GM23338 (cell line): ENCODE measurements around the gene NHS. TPM values are rescaled to one million over a fixed set of nuclear protein-coding genes. Genes with fewer than 3 reads are reported as not detected.
A peak's percentile ranks its signal among the peaks of the same experiment; 100 is the strongest.

ENCODE experiments used
- ATAC-seq: fragments of 200-7000 bp; cut with Tn5 transposase; 3 replicates; pipeline ENCODE4 v1.9.1; 2020
- DNase-seq: peaks from one replicate; pipeline ENCODE4 v3.0.0-alpha.2; 2015; ENCODE audit warnings: low spot score
- H2AFZ ChIP-seq: fragments of 200-600 bp; sonication (generic); 2 replicates; pipeline ENCODE4 v1.8.0; 2016; ENCODE audit warnings: antibody characterized with exemption, mild to moderate bottlenecking, moderate library complexity
- H3F3A ChIP-seq: fragments of 200-600 bp; sonication (generic); replicated peaks from 2 replicates; pipeline ENCODE4 v1.8.0; 2017; ENCODE audit warnings: antibody characterized with exemption, mixed run types, low read depth
- H3K27ac ChIP-seq: fragments of 200-600 bp; sonication (generic); 2 replicates; pipeline ENCODE4 v1.6.1; 2016; ENCODE audit warnings: low read depth
- H3K27me3 ChIP-seq: fragments of 200-600 bp; sonication (generic); 2 replicates; pipeline ENCODE4 v1.8.0; 2016; ENCODE audit warnings: mild to moderate bottlenecking, mixed run types, moderate library complexity; ENCODE audit not compliant: insufficient read depth
- H3K36me3 ChIP-seq: fragments of 200-600 bp; sonication (generic); 2 replicates; pipeline ENCODE4 v1.8.0; 2016; ENCODE audit warnings: mild to moderate bottlenecking; ENCODE audit not compliant: insufficient read depth
- H3K4me1 ChIP-seq: fragments of 200-600 bp; sonication (generic); 2 replicates; pipeline ENCODE4 v1.8.0; 2016; ENCODE audit warnings: mild to moderate bottlenecking, moderate library complexity; ENCODE audit not compliant: insufficient read depth
- H3K4me2 ChIP-seq: fragments of 200-600 bp; sonication (generic); 2 replicates; pipeline ENCODE4 v1.7.1; 2017; ENCODE audit warnings: mixed run types
- H3K4me3 ChIP-seq: fragments of 200-600 bp; sonication (generic); 2 replicates; pipeline ENCODE4 v1.6.1; 2016; ENCODE audit warnings: mixed run types
- H3K79me2 ChIP-seq: fragments of 200-600 bp; sonication (generic); replicated peaks from 2 replicates; pipeline ENCODE4 v1.8.0; 2017; ENCODE audit warnings: mild to moderate bottlenecking; ENCODE audit not compliant: insufficient read depth
- H3K9me2 ChIP-seq: fragments of 200-600 bp; sonication (generic); 2 replicates; pipeline ENCODE4 v1.8.0; 2017; ENCODE audit not compliant: insufficient read depth
- H4K20me1 ChIP-seq: fragments of 200-600 bp; sonication (generic); replicated peaks from 2 replicates; pipeline ENCODE4 v1.8.0; 2017; ENCODE audit warnings: mild to moderate bottlenecking; ENCODE audit not compliant: insufficient read depth
- H3K27ac Mint-ChIP-seq: 2 replicates; pipeline ENCODE4 v1.8.0; 2020; ENCODE audit warnings: inconsistent platforms, mild to moderate bottlenecking, moderate library complexity, mixed read lengths
- H3K27me3 Mint-ChIP-seq: 3 replicates; pipeline ENCODE4 v1.8.0; 2022; ENCODE audit warnings: low read depth, mild to moderate bottlenecking, moderate library complexity, mixed read lengths, inconsistent platforms; ENCODE audit not compliant: insufficient read depth, poor library complexity
- H3K36me3 Mint-ChIP-seq: 3 replicates; pipeline ENCODE4 v1.8.0; 2021; ENCODE audit warnings: low read depth, mild to moderate bottlenecking, inconsistent platforms, moderate library complexity, mixed read lengths
- H3K4me1 Mint-ChIP-seq: 3 replicates; pipeline ENCODE4 v1.8.0; 2020; ENCODE audit warnings: mild to moderate bottlenecking, inconsistent platforms, mixed read lengths
- H3K4me3 Mint-ChIP-seq: 3 replicates; pipeline ENCODE4 v1.8.0; 2021; ENCODE audit warnings: moderate library complexity, mild to moderate bottlenecking, inconsistent platforms, mixed read lengths
- H3K9me3 Mint-ChIP-seq: 3 replicates; pipeline ENCODE4 v1.8.0; 2020; ENCODE audit warnings: moderate library complexity, mild to moderate bottlenecking, inconsistent platforms, mixed read lengths
- CREB1 ChIP-seq: fragments of 250-450 bp; sonication (Bioruptor Pico); IDR thresholded peaks from 2 replicates; pipeline ENCODE4 v1.5.0; 2020; ENCODE audit warnings: low read depth, mild to moderate bottlenecking, moderate library complexity
- EZH2 ChIP-seq: fragments of 200-600 bp; sonication (generic); IDR thresholded peaks from one replicate; pipeline ENCODE4 v1.8.0; 2017; ENCODE audit warnings: antibody characterized with exemption, mild to moderate bottlenecking, low read depth; ENCODE audit not compliant: unreplicated experiment
- EZH2phosphoT487 ChIP-seq: fragments of 200-600 bp; sonication (generic); IDR thresholded peaks from one replicate; pipeline ENCODE4 v1.8.1; 2018; ENCODE audit warnings: antibody characterized with exemption; ENCODE audit not compliant: unreplicated experiment
- JUNB ChIP-seq: IDR thresholded peaks from one replicate; pipeline ENCODE4 v1.6.1; 2016; ENCODE audit warnings: antibody characterized with exemption; ENCODE audit not compliant: unreplicated experiment
- NANOG ChIP-seq: IDR thresholded peaks from 2 replicates; pipeline ENCODE4 v1.6.1; 2016; ENCODE audit warnings: antibody characterized with exemption, borderline replicate concordance
- POLR2AphosphoS5 ChIP-seq: IDR thresholded peaks from 2 replicates; pipeline ENCODE4 v1.6.1; 2016; ENCODE audit warnings: antibody characterized with exemption, low read depth
- STAT1 ChIP-seq: IDR thresholded peaks from one replicate; pipeline ENCODE4 v1.6.1; 2016; ENCODE audit warnings: antibody characterized with exemption; ENCODE audit not compliant: unreplicated experiment
- ZNF114 ChIP-seq: fragments of 250-450 bp; sonication (Bioruptor Pico); IDR thresholded peaks from 2 replicates; pipeline ENCODE4 v1.5.0; 2020; ENCODE audit warnings: mild to moderate bottlenecking, moderate library complexity
- ZNF331 ChIP-seq: fragments of 250-450 bp; sonication (Bioruptor Pico); IDR thresholded peaks from 2 replicates; pipeline ENCODE4 v1.5.0; 2020; ENCODE audit warnings: low read depth, mild to moderate bottlenecking, moderate library complexity
- polyA plus RNA-seq: library from polyadenylated mRNA; unstranded; fragments of >200 nt; fragmentation: Nextera tagmentation; extraction: Ambion mirVana; gene quantifications from 2 replicates; pipeline ENCODE4 v1.2.1, GENCODE V29; 2016
- total RNA-seq: library from RNA; depleted of rRNA; stranded (reverse); fragments of >200 nt; shearing (Covaris generic); gene quantifications from 2 replicates; pipeline ENCODE4 v1.2.3, GENCODE V29; 2014
- TF ChIP-seq, protein P1 (sequence below), 2 experiments: fragments of 200-600 bp in 1 of 2; sonication (generic) in 1 of 2; conservative IDR thresholded peaks; 2 replicates each; pipeline versions ENCODE4 v1.5.1 to v1.6.1; 2016 to 2017; ENCODE audit warnings: antibody characterized with exemption in 2 of 2, low read depth in 2 of 2, mild to moderate bottlenecking in 2 of 2, moderate library complexity in 1 of 2
- TF ChIP-seq, protein P2 (sequence below): IDR thresholded peaks from one replicate; pipeline ENCODE4 v1.6.1; 2018; ENCODE audit warnings: antibody characterized with exemption; ENCODE audit not compliant: unreplicated experiment
- TF ChIP-seq, protein P3 (sequence below): fragments of 250-450 bp; sonication (Bioruptor Pico); IDR thresholded peaks from 2 replicates; pipeline ENCODE4 v1.5.0; 2020; ENCODE audit warnings: mild to moderate bottlenecking, moderate library complexity
- TF ChIP-seq, protein P4 (sequence below): IDR thresholded peaks from 2 replicates; pipeline ENCODE4 v1.6.1; 2016; ENCODE audit warnings: antibody characterized with exemption

NHS gene
- total and polyA plus RNA-seq, 2 experiments from 2014 or later, result 1.8 to 8.2 TPM

DNA sequence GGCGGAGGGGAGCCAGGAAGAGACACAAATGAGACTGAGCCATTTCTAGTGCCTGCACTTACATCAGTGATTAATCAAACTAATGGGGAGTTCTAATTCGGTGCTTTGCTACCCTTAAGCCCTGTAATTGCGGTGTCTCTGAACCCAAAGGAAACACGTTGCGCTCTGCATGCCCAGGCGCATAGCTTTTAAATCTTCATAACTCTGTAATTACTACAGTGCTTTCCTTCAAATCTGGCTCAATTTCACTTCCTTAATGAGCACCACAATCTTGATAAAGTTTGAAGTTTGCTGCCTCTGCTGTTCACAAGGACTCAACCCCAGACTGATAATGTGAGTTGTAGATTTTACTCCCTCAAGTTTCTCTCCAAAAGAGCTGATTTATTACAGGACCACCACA is 5.7 kb upstream of the NHS start:
- no peaks in the 10 kb centered on the region for H3F3A ChIP-seq
- ATAC-seq, result no peak
- no peaks in the 10 kb centered on the region for H3K36me3 ChIP-seq
- H3K4me2 ChIP-seq, result no peak overlapping the region
- no peaks in the 10 kb centered on the region for H3K27me3 ChIP-seq
- Mint-ChIP-seq H3K27me3 (no peaks in the 10 kb centered on the region), H3K4me1 (peaks cover 18% of the 10 kb centered on the region), H3K27ac (no peak overlapping the region), H3K9me3 (no peaks in the 10 kb centered on the region), H3K36me3 (no peaks in the 10 kb centered on the region), H3K4me3 (no peak overlapping the region)
- no peaks in the 10 kb centered on the region for H3K79me2 ChIP-seq
- no peak overlapping the region for H3K27ac ChIP-seq
- TF ChIP-seq, protein P1, sequence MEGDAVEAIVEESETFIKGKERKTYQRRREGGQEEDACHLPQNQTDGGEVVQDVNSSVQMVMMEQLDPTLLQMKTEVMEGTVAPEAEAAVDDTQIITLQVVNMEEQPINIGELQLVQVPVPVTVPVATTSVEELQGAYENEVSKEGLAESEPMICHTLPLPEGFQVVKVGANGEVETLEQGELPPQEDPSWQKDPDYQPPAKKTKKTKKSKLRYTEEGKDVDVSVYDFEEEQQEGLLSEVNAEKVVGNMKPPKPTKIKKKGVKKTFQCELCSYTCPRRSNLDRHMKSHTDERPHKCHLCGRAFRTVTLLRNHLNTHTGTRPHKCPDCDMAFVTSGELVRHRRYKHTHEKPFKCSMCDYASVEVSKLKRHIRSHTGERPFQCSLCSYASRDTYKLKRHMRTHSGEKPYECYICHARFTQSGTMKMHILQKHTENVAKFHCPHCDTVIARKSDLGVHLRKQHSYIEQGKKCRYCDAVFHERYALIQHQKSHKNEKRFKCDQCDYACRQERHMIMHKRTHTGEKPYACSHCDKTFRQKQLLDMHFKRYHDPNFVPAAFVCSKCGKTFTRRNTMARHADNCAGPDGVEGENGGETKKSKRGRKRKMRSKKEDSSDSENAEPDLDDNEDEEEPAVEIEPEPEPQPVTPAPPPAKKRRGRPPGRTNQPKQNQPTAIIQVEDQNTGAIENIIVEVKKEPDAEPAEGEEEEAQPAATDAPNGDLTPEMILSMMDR (conservative IDR thresholded peaks at IDR 0.05; ENCODE audit: low read depth in 2 of 2), result no peak
- no peak for TF ChIP-seq STAT1
- TF ChIP-seq ZNF331, result no peak
- TF ChIP-seq NANOG, result no peak
- TF ChIP-seq JUNB, result no peak
- TF ChIP-seq EZH2phosphoT487, result no peak
- no peak for TF ChIP-seq CREB1 (CRISPR knock-in tag)
- no peak for TF ChIP-seq EZH2
- TF ChIP-seq, protein P2, sequence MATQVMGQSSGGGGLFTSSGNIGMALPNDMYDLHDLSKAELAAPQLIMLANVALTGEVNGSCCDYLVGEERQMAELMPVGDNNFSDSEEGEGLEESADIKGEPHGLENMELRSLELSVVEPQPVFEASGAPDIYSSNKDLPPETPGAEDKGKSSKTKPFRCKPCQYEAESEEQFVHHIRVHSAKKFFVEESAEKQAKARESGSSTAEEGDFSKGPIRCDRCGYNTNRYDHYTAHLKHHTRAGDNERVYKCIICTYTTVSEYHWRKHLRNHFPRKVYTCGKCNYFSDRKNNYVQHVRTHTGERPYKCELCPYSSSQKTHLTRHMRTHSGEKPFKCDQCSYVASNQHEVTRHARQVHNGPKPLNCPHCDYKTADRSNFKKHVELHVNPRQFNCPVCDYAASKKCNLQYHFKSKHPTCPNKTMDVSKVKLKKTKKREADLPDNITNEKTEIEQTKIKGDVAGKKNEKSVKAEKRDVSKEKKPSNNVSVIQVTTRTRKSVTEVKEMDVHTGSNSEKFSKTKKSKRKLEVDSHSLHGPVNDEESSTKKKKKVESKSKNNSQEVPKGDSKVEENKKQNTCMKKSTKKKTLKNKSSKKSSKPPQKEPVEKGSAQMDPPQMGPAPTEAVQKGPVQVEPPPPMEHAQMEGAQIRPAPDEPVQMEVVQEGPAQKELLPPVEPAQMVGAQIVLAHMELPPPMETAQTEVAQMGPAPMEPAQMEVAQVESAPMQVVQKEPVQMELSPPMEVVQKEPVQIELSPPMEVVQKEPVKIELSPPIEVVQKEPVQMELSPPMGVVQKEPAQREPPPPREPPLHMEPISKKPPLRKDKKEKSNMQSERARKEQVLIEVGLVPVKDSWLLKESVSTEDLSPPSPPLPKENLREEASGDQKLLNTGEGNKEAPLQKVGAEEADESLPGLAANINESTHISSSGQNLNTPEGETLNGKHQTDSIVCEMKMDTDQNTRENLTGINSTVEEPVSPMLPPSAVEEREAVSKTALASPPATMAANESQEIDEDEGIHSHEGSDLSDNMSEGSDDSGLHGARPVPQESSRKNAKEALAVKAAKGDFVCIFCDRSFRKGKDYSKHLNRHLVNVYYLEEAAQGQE, result no peak
- TF ChIP-seq, protein P3, sequence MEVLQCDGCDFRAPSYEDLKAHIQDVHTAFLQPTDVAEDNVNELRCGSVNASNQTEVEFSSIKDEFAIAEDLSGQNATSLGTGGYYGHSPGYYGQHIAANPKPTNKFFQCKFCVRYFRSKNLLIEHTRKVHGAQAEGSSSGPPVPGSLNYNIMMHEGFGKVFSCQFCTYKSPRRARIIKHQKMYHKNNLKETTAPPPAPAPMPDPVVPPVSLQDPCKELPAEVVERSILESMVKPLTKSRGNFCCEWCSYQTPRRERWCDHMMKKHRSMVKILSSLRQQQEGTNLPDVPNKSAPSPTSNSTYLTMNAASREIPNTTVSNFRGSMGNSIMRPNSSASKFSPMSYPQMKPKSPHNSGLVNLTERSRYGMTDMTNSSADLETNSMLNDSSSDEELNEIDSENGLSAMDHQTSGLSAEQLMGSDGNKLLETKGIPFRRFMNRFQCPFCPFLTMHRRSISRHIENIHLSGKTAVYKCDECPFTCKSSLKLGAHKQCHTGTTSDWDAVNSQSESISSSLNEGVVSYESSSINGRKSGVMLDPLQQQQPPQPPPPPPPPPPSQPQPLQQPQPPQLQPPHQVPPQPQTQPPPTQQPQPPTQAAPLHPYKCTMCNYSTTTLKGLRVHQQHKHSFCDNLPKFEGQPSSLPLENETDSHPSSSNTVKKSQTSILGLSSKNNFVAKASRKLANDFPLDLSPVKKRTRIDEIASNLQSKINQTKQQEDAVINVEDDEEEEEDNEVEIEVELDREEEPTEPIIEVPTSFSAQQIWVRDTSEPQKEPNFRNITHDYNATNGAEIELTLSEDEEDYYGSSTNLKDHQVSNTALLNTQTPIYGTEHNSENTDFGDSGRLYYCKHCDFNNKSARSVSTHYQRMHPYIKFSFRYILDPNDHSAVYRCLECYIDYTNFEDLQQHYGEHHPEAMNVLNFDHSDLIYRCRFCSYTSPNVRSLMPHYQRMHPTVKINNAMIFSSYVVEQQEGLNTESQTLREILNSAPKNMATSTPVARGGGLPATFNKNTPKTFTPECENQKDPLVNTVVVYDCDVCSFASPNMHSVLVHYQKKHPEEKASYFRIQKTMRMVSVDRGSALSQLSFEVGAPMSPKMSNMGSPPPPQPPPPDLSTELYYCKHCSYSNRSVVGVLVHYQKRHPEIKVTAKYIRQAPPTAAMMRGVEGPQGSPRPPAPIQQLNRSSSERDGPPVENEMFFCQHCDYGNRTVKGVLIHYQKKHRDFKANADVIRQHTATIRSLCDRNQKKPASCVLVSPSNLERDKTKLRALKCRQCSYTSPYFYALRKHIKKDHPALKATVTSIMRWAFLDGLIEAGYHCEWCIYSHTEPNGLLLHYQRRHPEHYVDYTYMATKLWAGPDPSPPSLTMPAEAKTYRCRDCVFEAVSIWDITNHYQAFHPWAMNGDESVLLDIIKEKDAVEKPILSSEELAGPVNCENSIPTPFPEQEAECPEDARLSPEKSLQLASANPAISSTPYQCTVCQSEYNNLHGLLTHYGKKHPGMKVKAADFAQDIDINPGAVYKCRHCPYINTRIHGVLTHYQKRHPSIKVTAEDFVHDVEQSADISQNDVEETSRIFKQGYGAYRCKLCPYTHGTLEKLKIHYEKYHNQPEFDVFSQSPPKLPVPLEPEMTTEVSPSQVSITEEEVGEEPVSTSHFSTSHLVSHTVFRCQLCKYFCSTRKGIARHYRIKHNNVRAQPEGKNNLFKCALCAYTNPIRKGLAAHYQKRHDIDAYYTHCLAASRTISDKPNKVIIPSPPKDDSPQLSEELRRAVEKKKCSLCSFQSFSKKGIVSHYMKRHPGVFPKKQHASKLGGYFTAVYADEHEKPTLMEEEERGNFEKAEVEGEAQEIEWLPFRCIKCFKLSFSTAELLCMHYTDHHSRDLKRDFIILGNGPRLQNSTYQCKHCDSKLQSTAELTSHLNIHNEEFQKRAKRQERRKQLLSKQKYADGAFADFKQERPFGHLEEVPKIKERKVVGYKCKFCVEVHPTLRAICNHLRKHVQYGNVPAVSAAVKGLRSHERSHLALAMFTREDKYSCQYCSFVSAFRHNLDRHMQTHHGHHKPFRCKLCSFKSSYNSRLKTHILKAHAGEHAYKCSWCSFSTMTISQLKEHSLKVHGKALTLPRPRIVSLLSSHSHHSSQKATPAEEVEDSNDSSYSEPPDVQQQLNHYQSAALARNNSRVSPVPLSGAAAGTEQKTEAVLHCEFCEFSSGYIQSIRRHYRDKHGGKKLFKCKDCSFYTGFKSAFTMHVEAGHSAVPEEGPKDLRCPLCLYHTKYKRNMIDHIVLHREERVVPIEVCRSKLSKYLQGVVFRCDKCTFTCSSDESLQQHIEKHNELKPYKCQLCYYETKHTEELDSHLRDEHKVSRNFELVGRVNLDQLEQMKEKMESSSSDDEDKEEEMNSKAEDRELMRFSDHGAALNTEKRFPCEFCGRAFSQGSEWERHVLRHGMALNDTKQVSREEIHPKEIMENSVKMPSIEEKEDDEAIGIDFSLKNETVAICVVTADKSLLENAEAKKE (CRISPR knock-in tag), result no peak
- TF ChIP-seq, protein P4, sequence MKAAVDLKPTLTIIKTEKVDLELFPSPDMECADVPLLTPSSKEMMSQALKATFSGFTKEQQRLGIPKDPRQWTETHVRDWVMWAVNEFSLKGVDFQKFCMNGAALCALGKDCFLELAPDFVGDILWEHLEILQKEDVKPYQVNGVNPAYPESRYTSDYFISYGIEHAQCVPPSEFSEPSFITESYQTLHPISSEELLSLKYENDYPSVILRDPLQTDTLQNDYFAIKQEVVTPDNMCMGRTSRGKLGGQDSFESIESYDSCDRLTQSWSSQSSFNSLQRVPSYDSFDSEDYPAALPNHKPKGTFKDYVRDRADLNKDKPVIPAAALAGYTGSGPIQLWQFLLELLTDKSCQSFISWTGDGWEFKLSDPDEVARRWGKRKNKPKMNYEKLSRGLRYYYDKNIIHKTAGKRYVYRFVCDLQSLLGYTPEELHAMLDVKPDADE, result no peak
- no peak for TF ChIP-seq POLR2AphosphoS5
- TF ChIP-seq ZNF114 (CRISPR knock-in tag), result no peak
- H4K20me1 ChIP-seq, result no peaks in the 10 kb centered on the region
- DNase-seq, result no peak
- peaks cover 11% of the 10 kb centered on the region; the same call in 1 of the 2 replicates for H3K4me1 ChIP-seq
- H3K4me3 ChIP-seq, result no peak overlapping the region
- no peaks in the 10 kb centered on the region for H3K9me2 ChIP-seq
- peak overlapping the region; percentile 84 for H2AFZ ChIP-seq
